Mucosa of rectum (tissue), 2 donors: ENCODE data around the gene SNX22.

Source experiments
- H3K27ac ChIP-seq, 2 donors: one replicate each; pipeline ENCODE4 v1.7.0; 2013; ENCODE audit warnings: inconsistent platforms in 2 of 2, low read depth in 2 of 2, low read length in 2 of 2
- H3K27me3 ChIP-seq, 2 donors: one replicate each; pipeline ENCODE4 v1.7.0; 2013; ENCODE audit warnings: low read length in 2 of 2; ENCODE audit not compliant: control insufficient read depth in 2 of 2, insufficient read depth in 2 of 2
- H3K36me3 ChIP-seq, 2 donors: one replicate each; pipeline ENCODE4 v1.7.0; 2013; ENCODE audit warnings: low read length in 2 of 2; ENCODE audit not compliant: control insufficient read depth in 2 of 2, insufficient read depth in 2 of 2
- H3K4me1 ChIP-seq, 2 donors: one replicate each; pipeline ENCODE4 v1.7.0; 2013; ENCODE audit warnings: low read length in 2 of 2, mild to moderate bottlenecking in 1 of 2; ENCODE audit not compliant: control insufficient read depth in 2 of 2, insufficient read depth in 2 of 2
- H3K4me3 ChIP-seq, 2 donors: one replicate each; pipeline ENCODE4 v1.7.0; 2013; ENCODE audit warnings: low read length in 2 of 2
- H3K9ac ChIP-seq, 2 donors: one replicate each; pipeline ENCODE4 v1.7.0; 2013; ENCODE audit warnings: low read length in 2 of 2, low read depth in 1 of 2, mild to moderate bottlenecking in 1 of 2
- H3K9me3 ChIP-seq, 2 donors: one replicate each; pipeline ENCODE4 v1.7.0; 2013; ENCODE audit warnings: low read length in 2 of 2; ENCODE audit not compliant: control insufficient read depth in 2 of 2
- donor health status: healthy.
- donor health status: Normal muscosa, but diverticular disease.

SNX22 gene

DNA sequence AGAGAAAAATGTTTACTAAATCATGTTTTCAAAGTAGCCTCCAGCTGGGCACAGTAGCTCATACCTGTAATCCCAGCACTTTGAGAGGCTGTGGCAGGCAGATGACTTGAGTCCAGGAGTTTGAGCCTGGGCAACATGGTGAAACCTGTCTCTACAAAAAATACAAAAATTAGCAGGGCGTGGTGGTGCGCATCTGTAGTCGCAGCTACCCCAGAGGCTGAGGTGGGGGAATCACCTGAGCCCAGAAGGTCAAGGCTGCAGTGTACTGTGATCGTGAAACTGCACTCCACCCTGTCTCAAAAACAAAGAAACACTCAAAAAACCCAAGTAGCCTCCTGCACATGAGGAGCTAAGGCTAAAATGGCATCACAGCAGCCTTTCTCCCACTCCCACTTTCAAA, 12.9 kb downstream of the SNX22 start:
- Histone ChIP-seq H3K9ac (no peak overlapping the region), H3K27ac (peak overlapping the region in 1 of 2 donors; percentile 83), H3K27me3 (no peaks in the 10 kb centered on the region), H3K4me3 (no peak overlapping the region), H3K36me3 (peaks cover 10 to 13% of the 10 kb centered on the region in 2 donors), H3K4me1 (peaks cover 9 to 22% of the 10 kb centered on the region in 2 donors), H3K9me3 (no peaks in the 10 kb centered on the region)

DNA sequence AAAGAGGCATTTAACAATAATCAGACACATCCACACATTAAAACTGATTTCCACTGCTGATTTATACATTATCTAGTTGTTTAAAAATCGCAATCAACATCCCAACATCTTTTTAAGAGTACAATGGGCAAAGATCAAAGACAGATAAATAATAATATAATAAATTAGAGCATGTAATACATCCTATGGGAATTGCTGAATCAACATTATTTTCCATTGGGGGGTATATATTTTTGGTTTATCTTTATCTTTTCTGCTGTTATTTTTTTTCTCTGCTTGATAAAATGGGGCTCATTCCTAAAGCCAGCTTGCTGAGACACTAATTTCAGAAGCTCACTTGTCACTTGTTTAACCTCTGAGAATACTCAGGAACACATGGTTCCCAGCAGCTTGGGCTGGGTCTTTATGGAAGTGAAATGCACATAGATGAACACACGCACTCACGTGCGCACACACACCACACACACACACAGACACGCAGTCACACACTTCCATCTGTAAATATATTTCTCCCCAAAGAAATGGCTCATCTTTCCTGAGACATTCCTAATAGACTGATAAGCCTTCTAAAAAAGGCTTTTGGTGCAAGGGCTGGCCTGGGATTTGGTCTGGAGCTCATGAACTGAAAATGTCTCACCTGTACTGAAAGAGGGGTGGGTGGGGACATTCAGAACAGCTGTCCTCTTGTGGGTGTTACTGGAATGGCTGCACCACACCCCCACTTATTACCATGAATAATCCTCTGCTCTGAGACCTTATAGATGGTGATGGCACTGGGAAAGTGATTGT, 14.8 kb downstream of the SNX22 start:
- no peaks in the 10 kb centered on the region for H3K9me3 ChIP-seq

DNA sequence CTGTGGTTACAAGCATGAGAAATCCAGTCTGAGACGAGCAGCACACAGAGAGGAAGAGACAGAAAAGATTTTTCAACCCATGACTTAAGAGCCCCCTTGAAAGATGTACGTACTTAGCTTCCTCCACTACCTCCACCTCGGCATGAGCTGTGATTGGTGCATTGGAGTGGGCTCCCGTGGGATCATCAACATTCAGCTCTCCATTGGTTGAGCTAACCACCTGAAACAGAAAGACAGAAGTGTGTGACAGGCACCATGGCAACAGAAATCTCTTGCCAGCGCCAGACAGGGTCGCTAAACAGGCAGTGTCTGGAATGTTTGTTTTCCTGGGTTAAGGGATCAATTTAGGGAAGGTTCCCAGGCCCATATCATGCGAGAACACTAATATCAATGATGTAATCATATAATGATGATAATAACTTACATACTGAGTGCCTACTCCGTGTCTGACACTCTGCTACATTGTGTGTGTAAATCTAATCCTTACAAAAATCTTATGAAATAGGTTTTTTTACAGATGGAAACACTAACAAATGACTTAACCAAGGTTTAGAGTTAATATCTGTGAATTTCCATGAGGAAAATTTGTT, 28.8 kb downstream of the SNX22 start:
- Histone ChIP-seq H3K36me3 (peaks cover 14 to 28% of the 10 kb centered on the region in 2 donors), H3K27me3 (no peaks in the 10 kb centered on the region)

More for the DNA sequence above, 14.8 kb downstream of the SNX22 start:
- Histone ChIP-seq H3K36me3 (peaks cover 6 to 9% of the 10 kb centered on the region in 2 donors), H3K27ac (no peak overlapping the region), H3K4me3 (no peak overlapping the region), H3K4me1 (peaks cover 9 to 19% of the 10 kb centered on the region in 2 donors), H3K27me3 (no peaks in the 10 kb centered on the region), H3K9ac (no peak overlapping the region)

DNA sequence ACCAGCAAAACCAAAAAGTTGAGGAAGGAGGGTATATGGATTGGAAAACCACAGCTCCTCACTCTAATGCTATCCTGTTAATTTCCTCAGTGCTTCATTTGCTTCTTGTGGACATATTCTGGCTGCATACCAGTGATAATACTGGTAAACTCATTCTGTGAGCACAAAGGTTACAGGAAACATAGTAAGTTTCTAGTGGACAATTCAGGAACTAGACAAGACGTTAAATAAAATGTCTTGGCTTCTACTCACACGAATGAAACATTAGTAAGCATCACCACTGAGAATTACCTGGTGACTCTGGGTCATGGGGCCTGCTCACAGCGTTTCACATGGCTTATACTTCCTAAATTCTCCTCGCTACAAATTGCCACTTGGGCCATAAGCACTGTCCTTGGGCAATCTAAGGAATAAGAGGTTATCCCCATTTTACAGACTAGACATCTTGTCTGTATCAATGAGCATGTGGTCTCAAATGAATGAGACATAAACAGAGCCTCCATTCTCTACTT, 31.4 kb downstream of the SNX22 start:
- Histone ChIP-seq H3K4me3 (no peak overlapping the region), H3K36me3 (peaks cover 6 to 23% of the 10 kb centered on the region in 2 donors), H3K9me3 (no peaks in the 10 kb centered on the region), H3K9ac (no peak overlapping the region), H3K27ac (no peak overlapping the region), H3K4me1 (no peaks in the 10 kb centered on the region), H3K27me3 (no peaks in the 10 kb centered on the region)

More for the DNA sequence above, 28.8 kb downstream of the SNX22 start:
- Histone ChIP-seq H3K4me3 (no peak overlapping the region), H3K4me1 (no peaks in the 10 kb centered on the region), H3K9me3 (no peaks in the 10 kb centered on the region), H3K27ac (no peak overlapping the region), H3K9ac (no peak overlapping the region)

DNA sequence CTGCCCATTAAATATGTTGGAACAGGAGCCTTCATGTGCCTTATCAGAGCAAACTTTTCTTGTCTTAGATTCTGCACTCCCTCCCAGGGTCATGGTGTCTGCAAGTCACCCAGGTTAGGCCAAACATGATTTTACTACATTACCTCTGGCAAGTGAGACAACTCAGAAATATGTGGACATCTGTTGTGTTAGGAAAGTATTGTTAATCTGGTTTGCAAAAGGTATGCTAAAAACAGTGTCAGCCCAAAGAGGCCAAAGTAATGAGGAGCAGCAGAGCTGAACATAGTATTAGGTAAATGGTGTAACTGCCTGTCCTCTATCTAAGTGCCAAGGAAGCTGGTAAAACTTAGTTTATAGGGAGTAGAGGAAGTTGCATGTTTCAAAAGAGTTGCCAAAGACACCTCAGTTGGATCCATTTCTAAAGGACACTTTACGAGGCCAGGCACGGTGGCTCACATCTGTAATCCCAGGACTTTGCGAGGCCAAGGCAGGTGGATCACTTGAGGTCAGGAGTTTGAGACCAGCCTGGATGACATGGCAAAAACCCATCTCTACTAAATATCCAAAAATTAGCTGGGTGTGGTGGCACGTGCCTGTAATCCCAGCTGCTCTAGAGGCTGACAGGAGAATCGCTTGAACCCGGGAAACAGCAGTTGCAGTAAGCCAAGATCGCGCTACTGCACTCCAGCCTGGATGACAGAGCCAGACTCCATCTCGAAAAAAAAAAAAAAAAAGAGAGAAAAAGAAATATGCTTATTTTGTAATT, 33.8 kb downstream of the SNX22 start:
- H3K4me1 ChIP-seq: no peaks in the 10 kb centered on the region
- no peak overlapping the region for H3K27ac ChIP-seq
- H3K9ac ChIP-seq: no peak overlapping the region
- no peak overlapping the region for H3K4me3 ChIP-seq
- no peaks in the 10 kb centered on the region for H3K27me3 ChIP-seq
- no peaks in the 10 kb centered on the region for H3K9me3 ChIP-seq
- peaks cover 6 to 13% of the 10 kb centered on the region in 2 donors for H3K36me3 ChIP-seq

DNA sequence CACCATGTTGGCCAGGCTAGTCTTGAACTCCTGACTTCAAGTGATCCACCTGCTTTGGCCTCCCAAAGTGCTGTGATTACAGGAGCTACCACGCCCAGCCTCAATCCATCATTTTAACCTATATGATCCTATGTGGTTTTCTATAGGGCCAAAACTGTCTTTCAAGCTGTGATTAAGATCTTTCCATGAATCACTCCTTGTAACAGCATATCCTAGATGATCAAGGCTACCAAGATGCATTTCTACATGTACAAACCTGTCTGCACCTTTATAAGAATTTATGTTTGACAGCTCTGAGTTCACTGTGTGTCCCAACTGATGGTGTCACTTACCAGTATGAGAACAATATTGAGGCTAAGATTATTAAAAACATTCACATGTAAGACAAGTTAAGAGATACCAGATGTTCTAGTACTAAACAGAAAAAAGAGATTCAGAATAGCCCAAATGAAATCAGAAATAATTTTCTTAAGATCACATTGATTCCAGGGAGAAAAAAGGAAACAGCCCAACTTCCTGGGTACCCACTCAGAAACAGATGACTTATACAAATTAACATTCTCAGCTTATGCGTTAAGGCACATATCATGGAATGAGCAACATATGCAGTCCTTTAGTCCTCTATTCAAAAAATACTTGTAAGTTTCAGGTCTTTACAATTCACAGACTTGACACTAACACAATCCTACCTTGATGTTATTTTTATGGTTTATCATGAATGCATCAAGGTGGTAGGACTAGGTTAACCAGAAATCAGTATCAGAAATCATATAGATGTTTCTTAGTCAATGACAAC, 36.1 kb downstream of the SNX22 start:
- H3K36me3 ChIP-seq: peaks cover 8 to 11% of the 10 kb centered on the region in 2 donors
- no peak overlapping the region for H3K27ac ChIP-seq
- no peak overlapping the region for H3K9ac ChIP-seq
- H3K4me3 ChIP-seq: no peak overlapping the region
- no peaks in the 10 kb centered on the region for H3K4me1 ChIP-seq
- no peaks in the 10 kb centered on the region for H3K27me3 ChIP-seq
- no peaks in the 10 kb centered on the region for H3K9me3 ChIP-seq

DNA sequence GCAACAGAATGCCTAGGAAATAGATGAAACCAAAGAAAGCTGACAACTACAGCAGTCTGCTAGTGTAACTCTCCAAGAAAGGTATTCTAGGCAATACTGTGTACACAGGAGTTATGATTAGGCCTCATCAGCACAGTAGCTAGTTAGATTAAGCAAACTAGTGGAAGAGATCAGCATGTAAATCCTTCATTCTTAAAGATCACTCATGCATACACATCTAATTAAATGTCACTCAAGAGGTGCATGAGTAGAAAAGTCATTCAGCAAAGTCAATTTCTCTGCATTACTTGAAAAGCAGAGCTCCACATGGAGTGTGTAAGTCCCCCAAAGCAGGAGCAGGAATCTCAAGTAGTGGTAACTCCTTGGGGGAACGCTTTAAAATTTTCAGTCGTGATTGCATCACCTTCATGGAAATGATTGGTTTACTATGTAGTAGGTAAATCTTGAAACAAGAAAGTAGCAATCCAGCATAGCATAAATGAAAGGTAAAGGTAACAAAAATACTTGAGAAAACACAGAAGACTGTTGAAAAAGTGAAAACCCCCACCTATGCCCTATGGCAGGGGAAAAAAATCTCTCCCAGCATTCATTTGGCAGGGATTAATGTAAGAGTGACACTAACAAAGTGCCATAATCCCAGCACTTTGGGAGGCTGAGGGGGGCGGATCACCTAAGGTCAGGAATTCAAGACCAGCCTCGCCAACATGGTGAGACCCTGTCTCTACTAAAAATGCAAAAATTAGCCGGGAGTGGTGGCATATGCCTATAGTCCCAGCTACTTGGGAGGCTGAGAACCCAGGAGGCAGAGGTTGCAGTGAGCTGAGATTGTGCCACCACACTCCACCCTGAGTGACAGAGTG, 40.7 kb downstream of the SNX22 start:
- peaks cover 10 to 12% of the 10 kb centered on the region in 2 donors for H3K36me3 ChIP-seq
- H3K4me1 ChIP-seq: no peaks in the 10 kb centered on the region
- H3K9me3 ChIP-seq: no peaks in the 10 kb centered on the region
- no peak overlapping the region for H3K27ac ChIP-seq
- H3K27me3 ChIP-seq: no peaks in the 10 kb centered on the region
- no peak overlapping the region for H3K9ac ChIP-seq
- H3K4me3 ChIP-seq: no peak overlapping the region

DNA sequence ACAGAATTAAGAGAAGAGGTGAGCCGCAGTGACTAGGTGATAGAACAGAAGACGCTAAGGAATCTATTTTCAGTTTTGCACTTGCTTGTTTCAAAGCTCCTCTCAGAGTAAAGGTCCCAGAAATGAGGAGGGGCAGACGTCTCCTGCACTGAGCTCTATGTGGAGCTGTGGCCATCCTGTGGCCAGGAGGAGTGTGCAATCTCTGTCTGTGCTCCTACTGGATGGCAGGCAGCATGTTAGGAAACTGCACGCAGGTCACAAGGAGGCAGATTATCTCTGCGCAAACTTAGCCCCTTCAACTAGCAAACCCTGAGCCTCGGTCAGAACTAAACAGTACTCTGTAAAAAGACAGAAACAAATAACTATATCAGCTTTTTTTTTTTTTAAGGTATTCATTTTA, 42.4 kb downstream of the SNX22 start:
- H3K9me3 ChIP-seq: no peaks in the 10 kb centered on the region
- peaks cover 6 to 10% of the 10 kb centered on the region in 2 donors for H3K36me3 ChIP-seq
- no peak overlapping the region for H3K4me3 ChIP-seq
- H3K4me1 ChIP-seq: no peaks in the 10 kb centered on the region
- no peak overlapping the region for H3K27ac ChIP-seq
- H3K9ac ChIP-seq: no peak overlapping the region
- H3K27me3 ChIP-seq: no peaks in the 10 kb centered on the region

DNA sequence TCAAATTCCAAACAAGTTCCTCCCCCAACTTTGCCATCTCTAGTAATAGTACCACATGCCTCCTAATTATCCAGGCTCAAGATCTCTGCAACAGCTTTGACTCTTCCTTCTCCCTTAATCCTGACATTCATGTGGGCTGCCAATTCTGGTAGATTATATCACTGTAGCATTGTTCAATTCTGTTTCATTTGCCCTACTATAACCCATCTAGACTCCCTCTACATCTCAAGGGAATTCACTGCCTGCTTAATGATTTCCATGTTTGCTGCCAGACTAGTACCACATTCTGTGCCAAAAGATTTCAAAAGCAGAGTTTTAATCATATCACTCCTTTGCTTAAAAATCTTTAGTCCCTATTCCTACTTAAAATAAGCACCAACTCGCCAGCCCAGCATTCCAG, 45.9 kb downstream of the SNX22 start:
- Histone ChIP-seq H3K27me3 (no peaks in the 10 kb centered on the region), H3K4me3 (no peak overlapping the region), H3K9me3 (no peaks in the 10 kb centered on the region), H3K4me1 (no peaks in the 10 kb centered on the region), H3K9ac (no peak overlapping the region), H3K27ac (no peak overlapping the region), H3K36me3 (peaks cover 11 to 13% of the 10 kb centered on the region in 2 donors)
